ENCODE results near the gene SLC48A1. TPM values are rescaled to one million over a fixed set of nuclear protein-coding genes. Genes with fewer than 3 reads are reported as not detected.

SLC48A1 gene
- total RNA-seq, 1 experiment from 2014 or later, result 35.7 TPM

- DNase-seq (ENCODE audit: low spot score), result no peak
Measured at GRCh38 chr12:47823422-47824086, 50.5 kb downstream of the SLC48A1 start.

DNA sequence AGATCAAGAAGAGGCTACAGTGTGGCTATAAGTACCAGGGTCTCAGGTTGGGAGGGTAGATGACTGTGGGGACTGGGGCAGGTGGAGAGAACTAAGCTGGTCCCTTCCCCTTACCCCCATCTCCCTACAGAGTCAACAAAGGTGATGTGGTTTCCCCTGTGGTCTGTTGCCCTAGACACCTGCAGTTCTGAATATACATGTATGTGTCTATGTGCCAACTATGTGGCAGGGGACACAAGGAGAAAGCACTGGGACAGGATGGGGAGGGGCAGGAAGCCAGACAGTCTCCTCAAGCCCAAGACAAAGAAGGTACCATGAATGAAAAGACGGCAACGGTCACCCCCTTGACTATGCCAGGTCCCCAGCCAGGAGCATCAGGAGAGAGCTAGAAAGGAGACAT, 51.2 kb downstream of the SLC48A1 start:
- no peak for DNase-seq (ENCODE audit: low spot score)

DNA sequence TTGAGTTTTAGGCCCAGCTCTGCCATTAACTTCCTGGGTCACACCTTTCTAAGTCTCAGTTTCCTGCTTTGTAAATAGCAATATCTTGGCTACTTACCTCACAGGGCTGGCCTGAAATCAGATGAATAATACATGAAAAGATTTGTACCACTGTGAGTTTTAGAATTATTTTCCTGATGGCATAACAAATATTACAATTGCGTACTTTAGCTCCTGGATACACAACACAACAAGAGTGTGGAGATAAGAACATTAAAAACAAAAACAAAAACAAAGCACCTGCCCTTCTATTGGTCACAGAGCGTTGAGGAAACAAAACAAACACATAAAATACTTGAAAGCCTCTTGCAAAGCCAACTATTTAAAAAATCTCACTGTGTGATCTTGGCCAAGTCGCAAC, 51.6 kb downstream of the SLC48A1 start:
- DNase-seq (ENCODE audit: low spot score), result no peak

- DNase-seq (ENCODE audit: low spot score), result peak; percentile 70
Measured at GRCh38 chr12:47825173-47825639, 52.2 kb downstream of the SLC48A1 start.

DNA sequence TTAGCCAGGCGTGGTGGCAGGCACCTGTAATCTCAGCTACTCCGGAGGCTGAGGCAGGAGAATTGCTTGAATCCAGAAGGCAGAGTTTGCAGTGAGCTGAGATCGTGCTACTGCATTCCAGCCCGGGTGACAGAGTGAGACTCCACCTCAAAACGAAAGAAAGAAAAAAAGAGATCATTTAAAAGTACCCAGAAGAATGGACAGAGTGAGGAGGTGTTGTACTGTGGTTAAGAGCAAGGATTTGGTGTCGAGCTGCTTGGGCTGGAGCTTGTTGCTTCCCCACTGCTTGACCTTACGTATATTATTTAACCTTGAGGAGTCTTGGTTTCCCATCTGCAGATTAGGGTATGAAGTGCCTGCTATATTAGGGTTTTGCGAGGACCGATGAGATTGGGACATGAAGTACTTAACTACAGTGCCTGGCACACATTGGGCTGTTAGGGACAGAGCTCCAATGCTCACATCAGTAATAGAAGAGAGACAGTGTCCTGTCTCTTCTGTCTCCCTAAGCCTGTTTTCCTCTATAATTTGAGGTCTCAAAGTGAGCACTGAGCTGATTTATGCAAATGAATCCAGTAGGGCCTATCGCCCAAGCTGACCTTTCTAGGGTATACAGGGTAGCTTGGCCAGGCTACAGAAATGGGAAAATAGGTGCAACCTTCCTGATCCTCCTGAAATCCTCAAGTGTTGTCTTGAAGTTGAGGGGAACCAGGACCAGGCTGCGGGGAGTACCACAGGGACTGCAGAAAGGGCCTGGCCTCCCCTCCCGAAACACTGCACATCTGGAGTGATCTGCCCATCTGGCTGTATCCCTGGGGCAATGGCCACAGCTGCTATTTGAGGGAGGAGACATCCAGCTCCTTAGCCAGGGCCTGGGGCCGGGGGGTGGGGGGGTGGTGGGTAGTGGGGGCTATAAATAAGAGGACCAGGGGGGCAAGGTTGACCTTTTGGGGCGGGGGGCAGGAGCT, 55.3 kb downstream of the SLC48A1 start:
- no peak for DNase-seq (ENCODE audit: low spot score)

GRCh38 chr12:47828976-47829482, 56.0 kb downstream of the SLC48A1 start:
- peak; percentile 74 for DNase-seq (ENCODE audit: low spot score)

GRCh38 chr12:47829584-47829983, 56.5 kb downstream of the SLC48A1 start:
- DNase-seq (ENCODE audit: low spot score), result no peak

Other genes with a start within 250 kb of the SLC48A1 start
- gene RPAP3, start 67.2 kb upstream of the SLC48A1 start, total RNA-seq (2014; rRNA removed; shearing (Covaris generic)), result 8.6 and 9.4 TPM in 2 replicates
- gene ENDOU, start 47.7 kb upstream of the SLC48A1 start, total RNA-seq (2014; rRNA removed; shearing (Covaris generic)), result not detected in 2 replicates
- gene RAPGEF3, start 14.4 kb upstream of the SLC48A1 start, total RNA-seq (2014; rRNA removed; shearing (Covaris generic)), result 38.2 and 44.1 TPM in 2 replicates
- gene HDAC7, start 46.7 kb downstream of the SLC48A1 start, total RNA-seq (2014; rRNA removed; shearing (Covaris generic)), result 51.7 and 55.6 TPM in 2 replicates
- 15.3 and 15.4 TPM in 2 replicates for gene VDR, start 131.8 kb downstream of the SLC48A1 start, total RNA-seq (2014; rRNA removed; shearing (Covaris generic))
- 126 and 132 TPM in 2 replicates for gene TMEM106C, start 190.4 kb downstream of the SLC48A1 start, total RNA-seq (2014; rRNA removed; shearing (Covaris generic))
- gene COL2A1, start 231.2 kb downstream of the SLC48A1 start, total RNA-seq (2014; rRNA removed; shearing (Covaris generic)), result not detected in 2 replicates

Data from HT-29 (cell line).